Right forelimb (tissue), 1 donor: ENCODE results near the gene PITPNM3.

ENCODE experiments used
- DNase-seq: peaks from one replicate; pipeline ENCODE4 v3.0.0-alpha.2; 2018

Gene PITPNM3

DNA sequence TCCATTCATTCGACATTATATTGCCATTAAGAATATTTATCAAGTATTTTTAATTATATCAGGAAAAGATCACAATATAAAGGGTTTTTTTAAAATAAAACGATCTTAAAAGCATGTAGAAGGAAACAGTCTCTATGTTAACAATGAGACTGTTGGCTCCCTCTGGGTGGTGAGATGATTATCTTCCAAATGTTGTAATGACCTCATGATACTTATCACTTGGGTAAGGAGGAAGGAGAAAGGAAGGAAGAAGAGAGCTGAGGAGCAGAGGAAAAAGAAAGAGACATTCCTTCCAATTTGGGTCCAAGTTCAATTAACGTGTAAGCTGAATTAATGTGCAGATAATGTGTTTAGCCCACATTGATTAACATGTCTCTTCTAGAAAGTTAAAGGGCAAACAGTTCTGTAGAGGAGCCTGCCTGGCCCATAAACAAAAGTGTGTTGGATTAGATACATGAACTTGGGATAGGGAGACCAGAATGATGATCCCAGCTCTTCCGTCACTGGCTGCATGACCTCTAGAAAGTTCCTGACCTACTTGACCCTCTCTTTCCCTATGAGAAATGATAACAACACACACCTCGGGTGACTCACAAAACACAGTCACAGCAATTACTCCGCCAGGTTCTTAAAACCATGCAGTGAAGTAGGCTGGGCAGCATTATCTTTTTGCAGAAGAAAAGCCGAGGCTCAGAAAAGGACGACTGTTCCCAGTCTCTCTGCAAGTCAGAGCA, 80.1 kb downstream of the PITPNM3 start:
- DNase-seq = no peak

DNA sequence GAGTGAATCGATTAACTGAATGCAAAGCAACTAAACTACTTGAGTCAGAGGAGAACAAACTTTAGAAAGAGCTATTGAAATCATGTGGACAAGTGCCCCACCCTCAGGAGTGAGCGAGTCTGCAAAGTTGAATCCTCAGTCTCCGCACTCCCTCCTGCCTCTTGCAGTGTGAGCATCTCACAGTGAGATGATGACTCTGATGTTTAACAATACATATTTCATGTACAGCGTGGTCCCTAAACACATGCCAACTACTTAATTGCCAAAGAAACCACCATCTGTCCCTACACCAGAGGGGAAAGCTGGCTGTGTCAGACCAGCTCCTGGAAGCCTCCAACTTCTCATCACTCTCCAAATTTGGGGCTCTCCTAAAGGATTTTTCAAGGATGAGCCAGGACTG, 80.9 kb downstream of the PITPNM3 start:
- DNase-seq = no peak

DNA sequence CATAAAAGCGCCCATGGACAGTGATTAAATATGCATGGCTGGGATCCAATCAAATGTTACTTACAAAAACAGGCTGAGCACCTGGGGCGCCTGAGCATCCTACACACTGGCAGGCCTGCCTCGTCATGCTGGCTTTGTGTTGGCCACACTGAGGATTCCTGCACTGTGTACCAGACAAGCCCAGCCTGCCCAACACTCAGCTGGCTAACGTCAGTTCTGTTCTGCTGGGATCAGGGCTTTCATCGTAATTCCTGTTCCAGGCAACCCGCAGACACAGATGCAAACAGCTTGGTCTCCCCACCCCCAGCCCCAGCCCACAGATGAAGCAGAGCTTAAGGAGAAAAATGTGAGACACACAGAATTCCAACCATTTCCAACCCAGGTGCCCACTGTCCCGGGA, 81.4 kb downstream of the PITPNM3 start:
- no peak for DNase-seq

DNA sequence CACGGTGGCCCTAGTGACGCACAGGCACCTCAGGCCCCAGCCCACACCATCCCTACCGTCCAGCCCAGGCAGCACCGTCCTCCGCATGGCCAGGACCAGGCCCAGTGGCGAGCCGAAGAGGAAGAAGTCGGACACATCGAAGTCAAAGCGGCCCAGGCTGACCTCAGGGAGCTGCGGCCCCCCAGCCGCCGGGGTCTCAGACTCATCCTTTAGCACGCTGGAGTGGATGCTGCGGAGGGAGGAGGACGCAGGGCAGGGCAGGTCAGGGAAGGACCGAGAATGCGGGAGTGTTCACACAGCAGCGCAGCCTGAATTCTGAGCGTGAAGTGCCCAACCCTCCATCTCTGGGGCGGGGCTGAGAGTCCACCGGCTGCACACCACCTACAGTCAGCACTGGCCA, 82.0 kb downstream of the PITPNM3 start:
- no peak for DNase-seq

DNA sequence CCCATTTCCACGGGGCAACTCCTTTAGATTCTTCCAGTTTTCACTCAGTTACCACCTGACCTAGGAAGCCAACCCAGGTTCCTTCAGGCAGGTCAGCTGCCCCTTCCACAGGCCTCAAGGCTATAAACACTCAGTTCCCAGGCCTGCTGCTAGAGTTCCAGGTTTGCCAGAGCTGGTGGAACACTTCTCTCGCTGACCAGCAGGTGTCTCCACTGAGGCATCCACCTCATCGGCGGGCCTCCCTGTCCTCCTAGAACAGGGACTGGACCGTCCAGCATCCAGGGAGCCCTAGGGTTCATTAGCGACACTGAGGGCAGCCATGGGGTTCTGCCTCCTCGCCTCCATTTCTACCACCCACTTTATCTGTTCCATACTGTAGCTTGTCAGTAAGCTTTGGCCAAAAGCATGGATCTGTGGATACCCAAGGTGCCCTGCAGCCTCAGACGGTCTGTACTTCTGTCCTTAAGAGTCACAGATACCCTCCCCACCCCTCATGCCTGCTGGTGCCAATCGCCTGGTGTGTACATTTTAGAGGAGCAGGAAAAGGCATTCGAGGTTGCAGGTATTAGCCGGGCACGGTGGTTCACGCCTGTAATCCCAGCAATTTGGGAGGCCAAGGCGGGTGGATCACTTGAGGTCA, 83.1 kb downstream of the PITPNM3 start:
- DNase-seq = peak; percentile 87

DNA sequence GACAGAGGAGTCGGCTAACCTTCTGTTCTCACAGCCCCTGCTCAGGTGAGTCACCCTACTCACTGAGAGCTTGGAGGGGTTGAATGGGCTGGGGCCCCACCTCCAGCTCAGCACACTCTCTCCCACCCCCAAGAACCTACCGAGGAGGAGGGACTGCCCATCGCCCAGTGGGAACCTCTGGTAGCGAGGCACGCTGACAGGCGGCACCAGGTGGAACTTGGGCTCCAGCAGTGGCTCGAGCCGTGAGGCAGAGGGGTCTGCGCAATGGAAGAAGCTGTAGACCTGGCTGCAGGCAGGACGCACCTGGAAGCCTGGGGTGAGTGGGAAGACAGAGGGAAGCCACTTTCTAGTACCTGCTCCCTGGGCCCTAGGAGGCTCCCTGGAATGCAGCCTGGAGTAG, 83.8 kb downstream of the PITPNM3 start:
- DNase-seq = no peak

DNA sequence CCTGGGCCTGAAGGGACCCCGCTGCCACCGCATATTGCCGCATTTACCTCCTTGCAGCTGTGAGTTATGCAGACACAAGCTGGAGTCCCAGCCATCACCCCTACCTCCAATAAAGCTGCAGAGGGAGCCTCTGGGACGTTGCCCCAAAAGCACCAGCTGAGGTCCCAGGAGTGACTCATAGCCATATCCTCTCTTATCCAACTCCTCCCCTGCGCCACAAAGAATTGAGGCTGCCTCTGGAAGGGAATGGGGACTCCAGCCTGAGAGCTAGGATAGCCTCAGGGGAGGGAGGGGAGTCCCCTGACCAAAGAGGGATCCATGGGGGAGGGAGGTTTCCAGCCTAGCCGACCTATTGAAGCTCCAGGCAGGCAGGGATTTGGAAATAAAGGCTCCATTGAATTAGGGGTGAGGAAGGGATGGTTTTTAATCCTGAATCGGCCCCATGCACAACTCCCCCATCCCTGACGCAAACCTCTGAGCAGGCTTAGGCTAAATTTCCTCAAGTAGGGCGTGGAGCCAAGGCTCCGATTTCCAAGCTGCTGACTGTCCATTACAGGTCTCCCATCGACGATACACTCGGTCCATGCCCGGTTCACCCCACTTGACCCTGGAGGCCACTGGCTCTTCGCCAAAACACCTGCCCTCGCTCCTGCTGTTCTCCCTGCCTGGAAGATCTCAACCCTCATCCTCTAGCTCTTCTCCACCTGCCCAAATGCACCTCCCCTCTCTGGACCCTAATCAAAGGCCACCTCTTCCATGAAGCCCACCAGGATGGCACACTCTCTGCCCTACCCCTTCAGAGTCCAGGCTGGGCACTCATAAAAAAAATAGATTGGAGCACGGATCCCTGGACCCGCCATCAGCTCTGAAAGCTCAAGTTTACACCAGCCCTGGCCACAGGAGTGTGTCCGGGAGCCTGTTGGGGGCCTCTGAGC, 84.6 kb downstream of the PITPNM3 start:
- no peak for DNase-seq

DNA sequence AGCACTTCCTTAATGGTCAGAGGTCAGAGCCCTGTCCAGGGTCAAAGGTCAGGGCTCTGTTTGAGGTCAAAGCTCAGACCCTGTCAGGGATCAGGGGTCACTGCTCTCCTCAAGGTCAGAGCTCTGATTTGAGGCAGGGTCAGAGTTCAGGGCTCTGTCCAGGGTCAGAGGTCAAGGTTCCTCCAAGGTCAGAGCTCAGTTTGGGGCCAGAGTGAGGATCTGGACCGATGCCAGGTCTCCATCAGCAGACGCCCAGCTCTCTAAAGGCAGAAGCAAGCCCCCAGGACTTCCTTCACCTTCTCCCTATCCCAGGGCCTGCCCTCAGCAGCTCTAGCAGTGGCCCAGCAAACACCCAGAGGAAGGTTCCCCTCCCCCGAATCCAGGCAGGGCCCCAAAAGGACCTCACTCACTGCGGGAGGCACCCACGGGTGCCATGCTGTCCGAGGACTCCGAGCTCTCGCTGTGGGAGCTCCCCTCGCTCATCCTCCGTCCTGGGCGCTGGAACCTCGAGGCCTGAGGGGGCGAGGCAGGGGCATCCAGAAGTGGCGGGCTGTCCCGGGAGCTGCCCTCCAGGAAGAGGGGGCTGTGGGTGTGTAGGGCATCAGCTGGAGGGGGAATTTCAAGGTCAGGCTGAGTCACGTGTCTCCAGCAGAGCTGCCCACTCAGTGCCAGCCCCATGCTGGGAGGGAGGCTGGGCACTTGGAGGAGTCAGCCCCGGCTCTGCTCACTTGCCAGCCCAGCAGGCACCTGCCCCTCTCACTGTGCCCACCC, 85.4 kb downstream of the PITPNM3 start:
- no peak for DNase-seq

DNA sequence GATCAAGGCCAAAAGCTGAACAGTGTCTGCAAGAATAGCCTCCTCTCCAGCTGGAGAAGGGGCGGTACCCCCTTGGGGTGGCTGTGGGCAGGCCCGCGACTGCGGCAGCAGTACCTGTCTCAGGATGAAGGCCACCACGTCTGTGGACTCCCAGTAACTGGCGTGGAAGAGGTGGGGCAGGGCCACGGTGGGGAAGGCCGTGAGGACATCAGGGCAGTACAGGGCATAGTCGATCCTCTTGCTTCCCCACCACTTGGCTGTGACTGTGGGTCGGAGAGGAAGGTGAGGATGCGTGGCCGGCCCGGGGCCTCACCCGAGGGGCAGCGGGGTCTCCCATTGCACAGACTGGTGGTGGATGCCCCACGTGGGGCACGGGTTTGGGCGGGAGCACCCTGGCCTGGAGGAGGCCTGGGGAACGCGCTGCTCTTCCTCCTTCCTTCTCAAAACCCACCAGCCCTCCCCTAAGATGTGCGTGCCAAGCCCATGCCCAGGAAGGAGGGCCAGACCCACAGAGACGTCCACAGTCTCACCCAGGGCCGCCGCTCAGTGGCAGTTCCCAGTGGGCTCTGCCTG, 86.1 kb downstream of the PITPNM3 start:
- no peak for DNase-seq

DNA sequence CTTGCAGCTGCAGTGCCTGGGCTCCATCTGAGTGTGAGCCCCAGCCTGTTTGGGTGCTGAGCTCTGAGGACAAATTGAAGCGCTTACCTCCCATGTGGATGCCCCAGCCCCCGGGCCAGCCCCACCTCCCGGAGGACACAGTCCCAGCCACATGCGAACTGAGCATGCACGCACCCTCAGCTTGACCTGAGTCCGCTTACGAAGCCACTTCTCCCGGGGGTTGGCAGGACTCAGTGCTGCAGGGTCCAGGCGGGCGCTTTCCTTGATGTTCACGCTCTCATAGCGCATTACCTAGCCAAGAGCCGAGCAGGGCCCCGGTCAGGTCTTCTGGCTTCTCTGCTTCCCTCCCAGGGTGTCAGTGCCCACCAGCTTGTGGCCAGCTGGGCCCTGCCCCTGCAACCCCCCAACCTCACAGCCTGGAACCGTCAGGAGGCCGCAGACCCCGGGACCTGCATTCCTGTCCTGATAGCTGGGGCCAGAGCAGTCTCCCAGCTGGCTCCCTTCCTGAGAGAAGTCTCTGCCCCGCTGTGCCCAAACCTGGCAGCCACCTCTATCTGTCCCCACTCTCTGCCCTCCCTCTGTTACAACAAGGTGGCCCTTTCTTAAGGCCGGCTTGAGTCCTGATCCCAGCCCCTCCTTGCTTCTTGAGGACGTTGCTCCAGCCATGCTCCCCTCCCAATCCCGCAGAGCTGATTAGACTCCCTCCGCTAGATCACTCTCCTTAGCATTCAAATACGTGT, 88.1 kb downstream of the PITPNM3 start:
- no peak for DNase-seq

GRCh38 chr17:6467567-6467966, 88.8 kb downstream of the PITPNM3 start:
- DNase-seq = no peak

DNA sequence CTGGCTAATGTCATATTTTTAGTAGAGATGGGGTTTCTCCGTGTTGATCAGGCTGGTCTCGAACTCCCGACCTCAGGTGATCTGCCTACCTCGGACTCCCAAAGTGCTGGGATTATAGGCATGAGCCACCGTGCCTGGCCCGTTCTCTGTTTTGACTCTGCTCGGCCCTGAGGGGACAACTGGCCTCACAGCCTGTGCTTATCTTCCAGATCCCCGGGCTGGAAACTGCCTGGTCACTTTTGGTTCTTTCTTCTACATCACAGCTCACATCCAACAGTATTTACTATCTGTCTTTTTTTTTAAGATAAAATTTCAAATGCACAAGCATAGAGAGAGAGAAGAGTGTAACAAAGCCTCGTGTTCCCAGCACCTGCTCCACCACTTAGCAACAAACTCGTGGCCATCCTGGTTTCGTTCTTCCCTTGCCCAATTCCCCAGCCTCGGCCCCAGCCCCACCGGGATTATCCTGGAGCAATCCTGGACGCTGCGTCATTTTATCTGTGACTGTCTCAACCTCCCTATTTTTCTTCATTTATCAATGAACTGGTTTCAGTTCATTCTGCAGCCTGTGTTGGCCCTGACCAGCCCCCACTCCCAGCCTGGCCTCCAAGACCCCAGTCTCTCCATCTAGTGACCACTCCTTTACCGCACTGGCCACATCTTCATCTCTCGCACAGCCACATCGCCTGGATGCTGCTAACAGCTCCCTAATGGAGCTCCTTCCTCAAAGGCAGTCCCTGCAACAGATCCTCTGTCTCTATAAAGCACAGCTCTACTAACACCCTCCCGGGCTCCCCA, 91.0 kb downstream of the PITPNM3 start:
- no peak for DNase-seq

- DNase-seq = no peak
These were observed 91.8 kb downstream of the PITPNM3 start for GRCh38 chr17:6464446-6465041.

DNA sequence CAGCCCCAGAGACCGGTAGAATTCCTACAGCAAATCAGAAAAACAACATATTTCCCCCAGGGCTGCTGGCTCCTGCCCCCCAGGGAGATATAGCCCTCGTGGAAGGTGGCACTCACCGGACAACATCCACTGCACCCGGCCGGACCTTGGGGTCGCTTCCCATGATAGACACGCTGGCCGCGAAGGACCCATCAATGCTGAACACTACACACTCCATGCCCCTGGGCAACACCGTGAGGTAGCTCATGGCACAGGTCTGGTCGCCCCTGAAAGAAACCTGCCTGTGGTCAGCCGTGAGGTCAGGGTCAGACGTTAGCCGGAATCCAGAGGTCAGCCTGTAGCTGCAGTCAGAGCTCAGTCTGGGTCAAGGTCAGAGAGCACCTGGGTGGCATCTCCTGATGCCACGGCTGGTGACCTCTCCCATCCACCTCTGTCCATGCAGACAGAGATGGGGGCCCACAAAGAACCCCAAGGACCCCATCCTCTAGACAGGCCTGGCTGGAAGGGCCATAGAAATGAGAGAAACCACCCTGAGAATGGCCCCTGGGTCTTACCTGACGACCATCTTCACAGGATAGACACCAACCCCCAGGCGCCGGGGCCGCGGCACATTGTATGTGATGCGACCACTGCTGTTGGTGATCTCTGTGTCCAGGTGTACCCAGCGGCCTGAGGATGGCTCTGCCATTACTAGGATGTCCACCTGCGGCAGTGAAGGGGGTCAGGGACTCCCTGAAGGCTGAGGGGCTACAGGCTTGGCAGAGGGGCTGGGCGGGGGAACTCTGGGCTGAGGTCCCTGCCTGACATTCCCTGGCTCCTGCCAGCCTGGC, 92.5 kb downstream of the PITPNM3 start:
- no peak for DNase-seq

- no peak for DNase-seq
These were observed 93.7 kb downstream of the PITPNM3 start for GRCh38 chr17:6462692-6463091.

DNA sequence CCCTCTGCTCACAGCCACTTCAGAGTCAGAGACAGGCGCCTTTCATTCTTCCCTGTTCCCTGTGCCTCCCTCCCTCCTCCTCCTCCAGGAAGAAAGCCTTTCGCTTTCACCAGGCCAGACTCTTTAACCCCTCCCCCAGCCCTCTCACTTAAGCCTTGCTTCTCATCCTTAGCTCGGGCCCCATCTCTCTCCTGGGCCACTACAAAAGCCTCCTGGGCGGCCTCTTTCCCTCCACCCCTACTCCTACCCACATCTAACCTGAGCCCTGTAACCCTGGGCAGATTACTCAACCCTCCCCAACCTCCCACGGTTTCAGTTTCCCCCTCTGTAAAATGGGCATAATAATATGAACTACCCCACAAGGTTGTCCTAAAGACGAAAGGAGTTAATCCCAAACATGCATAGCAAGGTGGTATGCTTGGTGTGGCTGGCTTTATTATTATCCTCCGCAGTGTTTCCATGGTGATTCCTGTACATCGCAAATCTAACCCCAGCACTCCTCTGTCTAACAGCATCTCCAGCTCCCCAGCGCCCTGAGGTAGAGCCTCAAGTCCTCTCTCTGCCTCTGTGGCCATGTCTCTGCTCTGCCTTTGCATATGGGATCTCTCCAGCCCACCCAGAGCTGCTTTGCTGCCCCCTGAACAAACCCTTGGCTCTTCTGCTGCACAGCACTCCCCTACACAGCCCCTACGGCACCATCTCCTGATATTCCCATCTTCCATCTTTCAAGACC, 94.4 kb downstream of the PITPNM3 start:
- no peak for DNase-seq

DNA sequence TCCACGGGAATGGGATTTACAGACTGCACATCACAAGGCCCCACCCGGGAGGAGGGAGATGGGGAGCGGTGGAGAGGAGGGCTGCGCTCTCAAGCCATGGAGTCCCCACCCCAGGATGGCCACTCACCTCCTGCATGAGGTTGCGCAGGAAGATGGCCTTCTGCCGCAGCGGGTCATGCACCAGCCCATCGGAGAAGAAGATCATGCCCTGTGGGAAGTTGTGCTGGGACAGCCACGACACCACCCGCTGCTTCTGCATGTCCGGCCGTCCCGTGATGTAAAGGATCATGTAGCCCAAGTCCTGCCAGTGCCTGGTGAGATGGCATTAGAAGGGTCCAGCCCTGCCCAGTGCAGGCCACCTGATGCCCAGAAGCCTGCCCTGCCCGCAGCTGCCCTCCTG, 95.1 kb downstream of the PITPNM3 start:
- no peak for DNase-seq

DNA sequence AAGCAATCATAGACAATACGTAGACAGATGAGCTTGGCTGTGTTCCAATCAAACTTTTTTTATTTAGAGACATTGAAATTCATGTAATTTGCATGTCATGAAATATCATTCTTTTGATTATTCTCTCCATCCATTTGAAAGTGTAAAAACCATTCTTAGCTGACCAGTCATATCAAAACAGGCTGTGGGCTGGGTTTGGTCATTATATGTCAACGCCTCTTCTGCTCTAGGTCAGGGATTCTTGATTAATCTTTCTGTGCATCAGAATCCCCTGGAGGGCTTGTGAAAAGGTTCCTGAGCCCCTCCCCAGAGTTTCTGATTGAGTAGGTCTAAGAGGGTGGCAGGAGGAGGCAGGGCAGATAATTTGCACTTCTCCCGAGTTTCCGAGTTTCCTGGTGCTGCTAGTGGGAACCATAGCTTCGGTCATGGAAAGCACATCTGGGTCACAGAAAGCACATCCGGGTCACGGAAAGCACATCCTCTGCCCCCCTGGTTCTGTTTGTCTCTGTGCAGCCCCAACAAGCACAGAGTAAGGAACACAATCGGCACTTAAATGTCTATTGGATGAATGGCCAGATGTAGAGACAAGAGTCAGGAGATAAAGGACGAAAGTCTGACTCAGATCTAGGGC, 95.7 kb downstream of the PITPNM3 start:
- DNase-seq = no peak
